GM12892 (cell line): Measurements from ENCODE around the gene SULT4A1.

Experiments
- DNase-seq: peaks from one replicate; pipeline ENCODE4 v3.0.0; 2011; ENCODE audit not compliant: insufficient read length
- FAIRE-seq: peaks from 2 replicates; lab custom pipeline; 2011; peaks lifted over from hg19 to GRCh38; lab: Jason Lieb, UNC
- POLR2A ChIP-seq: IDR thresholded peaks from 2 replicates; pipeline ENCODE4 v1.6.1; 2011; ENCODE audit warnings: low read depth, low read length, control low read depth
- POLR2AphosphoS5 ChIP-seq: IDR thresholded peaks from 2 replicates; pipeline ENCODE4 v1.6.1; 2011; ENCODE audit warnings: low read depth, low read length, control low read depth
- TAF1 ChIP-seq: IDR thresholded peaks from 2 replicates; pipeline ENCODE4 v1.6.1; 2011; ENCODE audit warnings: low read depth, mild to moderate bottlenecking, control low read depth, low read length, borderline replicate concordance

Gene SULT4A1

GRCh38 chr22:43855431-43855830 is 6.9 kb downstream of the SULT4A1 start:
- DNase-seq (no peak), FAIRE-seq (no peak)
- TF ChIP-seq POLR2A (no peak), POLR2AphosphoS5 (no peak), TAF1 (no peak)

DNA sequence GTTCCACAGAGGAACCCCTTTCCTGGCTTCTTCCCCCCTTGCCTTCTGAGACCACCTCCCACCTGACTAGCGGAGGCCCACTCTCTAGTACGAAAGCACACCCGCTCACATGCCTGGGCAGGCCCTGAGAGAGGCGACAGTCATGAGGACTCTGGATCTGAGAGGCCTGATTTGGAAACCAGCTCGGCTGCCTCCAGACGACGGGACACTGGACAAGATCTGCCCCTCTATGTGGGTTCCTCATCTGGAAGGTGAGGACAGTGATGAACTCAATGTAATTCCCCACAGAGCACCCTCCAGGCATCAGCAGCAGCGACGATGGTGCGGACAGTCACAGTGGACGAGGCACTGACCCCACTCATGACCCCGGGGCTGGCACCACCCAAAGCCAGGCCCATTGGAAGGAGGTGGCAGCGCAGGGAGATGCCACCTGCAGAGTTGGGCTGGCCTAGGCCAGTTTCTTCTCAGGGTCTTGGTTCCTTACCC is 7.5 kb downstream of the SULT4A1 start:
- FAIRE-seq (no peak), DNase-seq (no peak)
- TF ChIP-seq POLR2AphosphoS5 (no peak), POLR2A (no peak), TAF1 (no peak)

- DNase-seq (no peak), FAIRE-seq (no peak)
- TF ChIP-seq TAF1 (no peak), POLR2AphosphoS5 (no peak), POLR2A (no peak)
Measured at GRCh38 chr22:43854121-43854785, 8.1 kb downstream of the SULT4A1 start.

GRCh38 chr22:43853328-43853931 is 8.9 kb downstream of the SULT4A1 start:
- TF ChIP-seq POLR2A = no peak
- no peak for TF ChIP-seq TAF1
- TF ChIP-seq POLR2AphosphoS5 = no peak
- FAIRE-seq = no peak
- DNase-seq = no peak

- no peak for DNase-seq
- no peak for TF ChIP-seq POLR2AphosphoS5
- no peak for TF ChIP-seq POLR2A
- no peak for TF ChIP-seq TAF1
- no peak for FAIRE-seq
Measured at GRCh38 chr22:43852573-43853327, 9.6 kb downstream of the SULT4A1 start.

- FAIRE-seq = no peak
- no peak for TF ChIP-seq POLR2A
- no peak for TF ChIP-seq TAF1
- TF ChIP-seq POLR2AphosphoS5 = no peak
- no peak for DNase-seq
Measured at GRCh38 chr22:43851979-43852307, 10.4 kb downstream of the SULT4A1 start.

GRCh38 chr22:43851058-43851978 is 11.0 kb downstream of the SULT4A1 start:
- FAIRE-seq (no peak), DNase-seq (no peak)
- no peak for TF ChIP-seq TAF1
- no peak for TF ChIP-seq POLR2A
- TF ChIP-seq POLR2AphosphoS5 = no peak

GRCh38 chr22:43850529-43850928 is 11.8 kb downstream of the SULT4A1 start:
- no peak for TF ChIP-seq TAF1
- no peak for TF ChIP-seq POLR2AphosphoS5
- no peak for TF ChIP-seq POLR2A
- DNase-seq (no peak), FAIRE-seq (no peak)

DNA sequence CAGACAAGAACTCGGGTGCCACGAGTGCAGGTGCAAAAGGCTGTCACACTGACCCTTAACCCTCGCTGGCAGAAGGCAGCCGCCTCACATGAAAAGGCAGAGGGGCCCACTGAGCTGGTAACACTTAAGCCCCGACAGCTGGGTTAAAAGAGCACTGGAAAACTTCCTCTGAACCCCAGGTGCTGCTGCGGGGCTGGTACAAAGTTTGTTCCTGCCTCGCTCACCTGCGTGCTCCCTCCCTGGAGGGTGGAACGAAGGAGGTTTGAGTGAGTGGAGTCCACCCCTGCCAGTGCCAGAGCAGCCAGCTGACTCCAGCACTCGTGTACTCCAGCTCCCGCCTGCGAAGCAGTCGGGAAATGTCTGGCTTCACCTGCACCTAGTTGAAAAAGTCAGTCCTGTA is 12.6 kb downstream of the SULT4A1 start:
- FAIRE-seq (no peak), DNase-seq (no peak)
- TF ChIP-seq TAF1 = no peak
- TF ChIP-seq POLR2A = no peak

- TF ChIP-seq TAF1 (no peak), POLR2A (no peak), POLR2AphosphoS5 (no peak)
- no peak for DNase-seq
- FAIRE-seq = no peak
Measured at GRCh38 chr22:43848366-43849171, 13.7 kb downstream of the SULT4A1 start.
